ENCODE results near the gene EEF2.

DNA sequence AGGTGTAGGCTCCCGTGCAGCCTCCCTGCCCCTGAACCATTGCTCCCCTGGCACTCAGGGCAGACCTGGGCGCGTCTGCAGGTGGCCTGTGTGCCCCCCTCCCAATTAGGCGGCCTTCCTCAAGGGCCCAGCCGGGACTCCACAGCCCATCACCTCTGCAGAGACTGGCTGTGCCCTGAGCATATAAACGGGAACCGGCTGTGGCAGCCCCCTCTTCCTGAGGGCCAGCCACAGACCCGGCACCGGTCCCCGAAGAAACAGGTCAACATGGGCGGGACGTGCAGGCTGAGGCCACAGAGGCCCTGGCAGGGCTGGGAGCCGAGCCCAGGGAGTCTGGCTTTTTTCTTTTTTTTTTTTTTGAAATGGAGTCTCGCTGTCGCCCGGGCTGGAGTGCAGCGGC is 34.3 kb upstream of the EEF2 start:
- TF ChIP-seq POLR2AphosphoS5 (IDR thresholded peaks at IDR 0.05) = no peak
- TF ChIP-seq, protein P1, sequence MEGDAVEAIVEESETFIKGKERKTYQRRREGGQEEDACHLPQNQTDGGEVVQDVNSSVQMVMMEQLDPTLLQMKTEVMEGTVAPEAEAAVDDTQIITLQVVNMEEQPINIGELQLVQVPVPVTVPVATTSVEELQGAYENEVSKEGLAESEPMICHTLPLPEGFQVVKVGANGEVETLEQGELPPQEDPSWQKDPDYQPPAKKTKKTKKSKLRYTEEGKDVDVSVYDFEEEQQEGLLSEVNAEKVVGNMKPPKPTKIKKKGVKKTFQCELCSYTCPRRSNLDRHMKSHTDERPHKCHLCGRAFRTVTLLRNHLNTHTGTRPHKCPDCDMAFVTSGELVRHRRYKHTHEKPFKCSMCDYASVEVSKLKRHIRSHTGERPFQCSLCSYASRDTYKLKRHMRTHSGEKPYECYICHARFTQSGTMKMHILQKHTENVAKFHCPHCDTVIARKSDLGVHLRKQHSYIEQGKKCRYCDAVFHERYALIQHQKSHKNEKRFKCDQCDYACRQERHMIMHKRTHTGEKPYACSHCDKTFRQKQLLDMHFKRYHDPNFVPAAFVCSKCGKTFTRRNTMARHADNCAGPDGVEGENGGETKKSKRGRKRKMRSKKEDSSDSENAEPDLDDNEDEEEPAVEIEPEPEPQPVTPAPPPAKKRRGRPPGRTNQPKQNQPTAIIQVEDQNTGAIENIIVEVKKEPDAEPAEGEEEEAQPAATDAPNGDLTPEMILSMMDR (IDR thresholded peaks at IDR 0.05) = no peak
- TF ChIP-seq POLR2A (IDR thresholded peaks at IDR 0.05) = no peak
